Transverse colon (tissue), 4 donors: ENCODE measurements around the gene MSH2. TPM values are rescaled to one million over a fixed set of nuclear protein-coding genes. Genes with fewer than 3 reads are reported as not detected.
"Not testable (repeated sequence)": the region's sequence is repeated elsewhere in the genome, so short reads cannot be mapped to it uniquely, and the experiment has no call there.

Experiments used
- DNase-seq: peaks from one replicate; pipeline ENCODE4 v3.0.0-alpha.2; 2019
- H3K27ac ChIP-seq, 4 donors: fragments of 200-600 bp; sonication (generic); 2 replicates each; pipeline ENCODE4 v1.5.1; 2016 to 2018; ENCODE audit warnings: inconsistent platforms in 4 of 4
- H3K27me3 ChIP-seq: fragments of 200-600 bp; sonication (generic); 2 replicates; pipeline ENCODE4 v1.5.1; 2017; ENCODE audit warnings: inconsistent platforms
- H3K36me3 ChIP-seq, 4 donors: fragments of 200-600 bp; sonication (generic); 2 replicates each; pipeline ENCODE4 v1.5.1; 2017 to 2019; ENCODE audit warnings: inconsistent platforms in 4 of 4
- H3K4me1 ChIP-seq, 4 donors: fragments of 200-600 bp; sonication (generic); 2 replicates each; pipeline ENCODE4 v1.5.1; 2017 to 2020; ENCODE audit warnings: inconsistent platforms in 4 of 4
- H3K4me3 ChIP-seq, 4 donors: fragments of 200-600 bp; sonication (generic); 1 replicate in 1 of 4; 2 replicates in 3 of 4; pipeline versions ENCODE4 v1.5.1 to v1.6.1; 2017 to 2019; ENCODE audit warnings: inconsistent platforms in 4 of 4
- H3K9me3 ChIP-seq, 2 donors: fragments of 200-600 bp; sonication (generic); 2 replicates each; pipeline ENCODE4 v1.5.1; 2017 to 2019; ENCODE audit warnings: inconsistent platforms in 2 of 2
- EP300 ChIP-seq: sonication (generic); formaldehyde crosslinking; IDR thresholded peaks from one replicate; pipeline ENCODE4 v1.6.1; 2017; ENCODE audit warnings: antibody characterized with exemption, low read depth
- POLR2A ChIP-seq: fragments of 450-650 bp; IDR thresholded peaks from one replicate; pipeline ENCODE4 v1.6.1; 2016; ENCODE audit warnings: antibody characterized with exemption, mild to moderate bottlenecking, moderate library complexity
- POLR2AphosphoS5 ChIP-seq, 3 donors: sonication (generic); formaldehyde crosslinking; IDR thresholded peaks; one replicate each; pipeline ENCODE4 v1.6.1; 2016; ENCODE audit warnings: antibody characterized with exemption in 3 of 3
- WGBS, 2 donors: methylation state at CpG; one replicate each; pipeline ENCODE4 v1.1.5; 2018; ENCODE audit warnings: low coverage in 1 of 2; 5-methylcytosine and 5-hydroxymethylcytosine counted together
- in situ Hi-C, 4 donors: fragments of 200-750 bp; cut with MboI; loops; one replicate each; pipeline versions ENCODE4 v1.15.0 to v1.15.1; 2017; ENCODE audit warnings: low sequenced_read_pairs in 3 of 4, low pct_ligation_motif_present in 1 of 4, low pct_unique_long_range_greater_than_20kb in 1 of 4
- intact Hi-C: fragments of 100-400 bp; cut with DNase I; formaldehyde crosslinking; loops from one replicate; pipeline ENCODE4 v1.15.1; 2023; ENCODE audit warnings: low total_unique reads
- total RNA-seq, 4 donors: library from RNA; depleted of rRNA; stranded (reverse); fragments of >200 nt; gene quantifications; one replicate each; pipeline ENCODE4 v1.1.0, GENCODE V29; 2016
- TF ChIP-seq, protein P1 (sequence below), 5 experiments: fragments of 200-600 bp in 3 of 5; fragments of 450-650 bp in 2 of 5; sonication (generic) in 3 of 5; IDR thresholded peaks; 1 replicate in 2 of 5; 2 replicates in 3 of 5; pipeline ENCODE4 v1.5.1; 2016 to 2017; ENCODE audit warnings: antibody characterized with exemption in 5 of 5, inconsistent platforms in 3 of 5, mild to moderate bottlenecking in 2 of 5, moderate library complexity in 1 of 5

MSH2 gene
- total RNA-seq, 4 donors from 2014 or later: 3.0 to 10.8 (median 5.0) TPM

GRCh38 chr2:47359375-47359868 lies 43.5 kb upstream of the MSH2 start:
- no peak overlapping the region for H3K4me3 ChIP-seq
- TF ChIP-seq, protein P1, sequence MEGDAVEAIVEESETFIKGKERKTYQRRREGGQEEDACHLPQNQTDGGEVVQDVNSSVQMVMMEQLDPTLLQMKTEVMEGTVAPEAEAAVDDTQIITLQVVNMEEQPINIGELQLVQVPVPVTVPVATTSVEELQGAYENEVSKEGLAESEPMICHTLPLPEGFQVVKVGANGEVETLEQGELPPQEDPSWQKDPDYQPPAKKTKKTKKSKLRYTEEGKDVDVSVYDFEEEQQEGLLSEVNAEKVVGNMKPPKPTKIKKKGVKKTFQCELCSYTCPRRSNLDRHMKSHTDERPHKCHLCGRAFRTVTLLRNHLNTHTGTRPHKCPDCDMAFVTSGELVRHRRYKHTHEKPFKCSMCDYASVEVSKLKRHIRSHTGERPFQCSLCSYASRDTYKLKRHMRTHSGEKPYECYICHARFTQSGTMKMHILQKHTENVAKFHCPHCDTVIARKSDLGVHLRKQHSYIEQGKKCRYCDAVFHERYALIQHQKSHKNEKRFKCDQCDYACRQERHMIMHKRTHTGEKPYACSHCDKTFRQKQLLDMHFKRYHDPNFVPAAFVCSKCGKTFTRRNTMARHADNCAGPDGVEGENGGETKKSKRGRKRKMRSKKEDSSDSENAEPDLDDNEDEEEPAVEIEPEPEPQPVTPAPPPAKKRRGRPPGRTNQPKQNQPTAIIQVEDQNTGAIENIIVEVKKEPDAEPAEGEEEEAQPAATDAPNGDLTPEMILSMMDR (IDR thresholded peaks at IDR 0.05): no peak
- TF ChIP-seq POLR2AphosphoS5 (IDR thresholded peaks at IDR 0.05): peak in 1 of 3 donors; percentile 8
- 75 to 78% methylated on average over 8 to 10 of the region's 10 CpGs for WGBS, 2 donors
- no peak for DNase-seq
- H3K4me1 ChIP-seq: peaks cover 5 to 56% (median 53%) of the 10 kb centered on the region in 4 donors
- H3K27me3 ChIP-seq: no peaks in the 10 kb centered on the region
- in situ Hi-C loops: no loop called here
- intact Hi-C loops: no loop called here
- no peaks in the 10 kb centered on the region for H3K36me3 ChIP-seq
- H3K9me3 ChIP-seq: no peaks in the 10 kb centered on the region
- peak overlapping the region; percentile 85 to 89 (median 88) for H3K27ac ChIP-seq

- in situ Hi-C loops: no loop called here
- intact Hi-C loops: no loop called here
These were observed 42.7 kb upstream of the MSH2 start for GRCh38 chr2:47360283-47360682.

DNA sequence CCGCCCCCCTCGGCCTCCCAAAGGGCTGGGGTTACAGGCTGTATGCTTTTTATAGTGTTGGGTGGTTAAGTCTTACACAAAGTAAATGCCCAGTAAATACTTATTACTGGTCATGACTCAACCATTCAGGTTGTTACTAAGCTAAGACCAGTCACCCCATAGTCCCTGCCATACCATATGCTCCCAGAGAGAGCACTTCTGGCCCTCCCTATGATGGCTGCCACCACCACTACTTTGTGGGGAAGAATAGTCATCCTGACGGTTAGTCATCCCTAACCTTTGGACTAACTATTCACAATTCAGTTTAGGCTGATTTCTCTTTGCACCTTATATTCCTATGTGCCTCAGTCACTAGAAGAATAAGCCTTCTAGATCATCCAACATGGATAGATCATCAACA lies 42.0 kb upstream of the MSH2 start:
- WGBS, 2 donors: 60% methylated on average over 3 of the region's 3 CpGs; no CpG with 5 or more reads in 1 of the 2 donors
- intact Hi-C loops: no loop called here

More at GRCh38 chr2:47360283-47360682, 42.7 kb upstream of the MSH2 start:
- peak overlapping the region; percentile 85 to 89 (median 88) for H3K27ac ChIP-seq
- WGBS, 2 donors: 29 to 46% methylated on average over 2 to 3 of the region's 3 CpGs
- peaks cover 5 to 52% (median 48%) of the 10 kb centered on the region in 4 donors for H3K4me1 ChIP-seq
- DNase-seq: peak; percentile 59
- H3K27me3 ChIP-seq: no peaks in the 10 kb centered on the region
- no peaks in the 10 kb centered on the region for H3K36me3 ChIP-seq
- TF ChIP-seq, protein P1 (IDR thresholded peaks at IDR 0.05): no peak
- TF ChIP-seq POLR2AphosphoS5 (IDR thresholded peaks at IDR 0.05) (peak in 2 of 3 donors; percentile 68 to 73), EP300 (peak; percentile 91), POLR2A (no peak)
- no peak overlapping the region for H3K4me3 ChIP-seq
- H3K9me3 ChIP-seq: no peaks in the 10 kb centered on the region

GRCh38 chr2:47361505-47362229 lies 41.3 kb upstream of the MSH2 start:
- H3K9me3 ChIP-seq, H3K27me3 ChIP-seq, H3K4me3 ChIP-seq, intact Hi-C loops, in situ Hi-C loops, H3K36me3 ChIP-seq: not testable (repeated sequence)
- H3K27ac ChIP-seq: peak overlapping the region; percentile 85 to 89 (median 86)
- WGBS, 2 donors: 86 to 91% methylated on average over 8 to 10 of the region's 10 CpGs
- peak; percentile 5 for DNase-seq
- H3K4me1 ChIP-seq: peaks cover 5 to 40% (median 36%) of the 10 kb centered on the region in 4 donors

More for the DNA sequence above, 42.0 kb upstream of the MSH2 start:
- Histone ChIP-seq H3K27me3 (no peaks in the 10 kb centered on the region), H3K4me3 (no peak overlapping the region), H3K36me3 (no peaks in the 10 kb centered on the region), H3K9me3 (no peaks in the 10 kb centered on the region), H3K27ac (peak overlapping the region; percentile 85 to 89 (median 86)), H3K4me1 (peaks cover 5 to 46% (median 42%) of the 10 kb centered on the region in 4 donors)
- DNase-seq: peak; percentile 62
- in situ Hi-C loops: no loop called here
- TF ChIP-seq, protein P1 (IDR thresholded peaks at IDR 0.05): peak in 1 of 5 experiments; percentile 16
- no peak for TF ChIP-seq POLR2A
- peak in 2 of 3 donors; percentile 41 to 56 for TF ChIP-seq POLR2AphosphoS5 (IDR thresholded peaks at IDR 0.05)
- no peak for TF ChIP-seq EP300
